ENCODE data around the gene ESPNL. TPM values are rescaled to one million over a fixed set of nuclear protein-coding genes. Genes with fewer than 3 reads are reported as not detected.

Gene ESPNL
- total RNA-seq, 1 donor from 2014 or later, result under 0.01 TPM

- FAIRE-seq (no peak), DNase-seq (ENCODE audit: low spot score in 2 of 2) (no peak)
Observed at GRCh38 chr2:238137885-238138284, 37.7 kb downstream of the ESPNL start.

GRCh38 chr2:238138331-238139195, 38.4 kb downstream of the ESPNL start, which contains the start of gene KLHL30:
Gene KLHL30, plus strand, starts transcription at chr2:238138668. Its CDS starts 2,087 bp downstream, at chr2:238140755.
- no peak for DNase-seq (ENCODE audit: low spot score in 2 of 2)
- no peak for FAIRE-seq

- FAIRE-seq (no peak), DNase-seq (ENCODE audit: low spot score in 2 of 2) (no peak)
Observed at GRCh38 chr2:238139196-238140039, 39.3 kb downstream of the ESPNL start.

GRCh38 chr2:238140040-238140439, 39.9 kb downstream of the ESPNL start:
- DNase-seq (ENCODE audit: low spot score in 2 of 2) (no peak), FAIRE-seq (no peak)

DNA sequence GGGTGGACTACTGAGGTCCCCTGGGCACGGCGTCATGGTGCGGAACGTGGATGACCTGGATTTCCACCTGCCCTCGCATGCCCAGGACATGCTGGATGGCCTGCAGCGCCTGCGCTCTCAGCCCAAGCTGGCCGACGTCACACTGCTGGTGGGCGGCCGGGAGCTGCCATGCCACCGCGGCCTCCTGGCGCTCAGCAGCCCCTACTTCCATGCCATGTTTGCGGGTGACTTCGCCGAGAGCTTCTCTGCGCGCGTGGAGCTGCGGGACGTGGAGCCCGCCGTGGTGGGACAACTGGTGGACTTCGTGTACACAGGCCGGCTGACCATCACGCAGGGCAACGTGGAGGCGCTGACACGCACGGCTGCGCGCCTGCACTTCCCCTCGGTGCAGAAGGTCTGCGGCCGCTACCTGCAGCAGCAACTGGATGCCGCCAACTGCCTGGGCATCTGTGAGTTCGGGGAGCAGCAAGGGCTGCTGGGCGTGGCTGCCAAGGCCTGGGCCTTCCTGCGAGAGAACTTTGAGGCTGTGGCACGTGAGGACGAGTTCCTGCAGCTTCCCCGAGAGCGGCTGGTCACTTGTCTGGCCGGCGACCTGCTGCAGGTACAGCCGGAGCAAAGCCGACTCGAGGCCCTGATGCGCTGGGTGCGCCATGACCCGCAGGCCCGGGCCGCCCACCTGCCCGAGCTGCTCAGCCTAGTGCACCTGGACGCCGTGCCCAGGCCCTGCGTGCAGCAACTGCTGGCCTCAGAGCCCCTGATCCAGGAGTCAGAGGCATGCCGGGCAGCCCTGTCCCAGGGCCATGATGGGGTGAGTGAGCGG, 40.8 kb downstream of the ESPNL start:
- DNase-seq (ENCODE audit: low spot score in 2 of 2), result no peak
- no peak for FAIRE-seq

- no peak for DNase-seq (ENCODE audit: low spot score in 2 of 2)
- no peak for FAIRE-seq
Observed at GRCh38 chr2:238141541-238142318, 41.6 kb downstream of the ESPNL start.

- FAIRE-seq (no peak), DNase-seq (ENCODE audit: low spot score in 2 of 2) (no peak)
Observed at GRCh38 chr2:238142382-238143205, 42.5 kb downstream of the ESPNL start.

- no peak for DNase-seq (ENCODE audit: low spot score in 2 of 2)
- FAIRE-seq, result no peak
Observed at GRCh38 chr2:238143239-238143951, 43.3 kb downstream of the ESPNL start.

- FAIRE-seq, result no peak
- no peak for DNase-seq (ENCODE audit: low spot score in 2 of 2)
Observed at GRCh38 chr2:238144262-238144661, 44.1 kb downstream of the ESPNL start.

DNA sequence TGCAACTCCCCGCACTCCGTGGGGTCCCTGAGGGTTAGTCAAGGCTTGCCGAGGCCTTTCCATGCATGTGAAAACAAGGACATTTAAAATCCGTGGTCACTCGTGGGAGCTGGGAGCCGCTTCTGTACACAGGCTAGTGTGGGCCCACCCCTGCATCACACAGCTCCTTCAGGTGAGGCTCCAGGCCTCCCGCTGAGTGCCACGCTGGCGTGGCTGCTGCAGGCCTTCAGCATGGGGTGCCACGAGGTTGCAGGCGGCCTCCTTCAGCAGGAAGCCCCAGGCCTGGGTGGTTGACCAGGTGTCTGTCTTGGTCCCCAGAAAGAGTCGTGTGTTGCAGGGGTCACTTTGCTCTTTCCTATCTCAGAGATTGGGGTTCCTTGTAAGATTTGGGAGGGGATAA, 44.9 kb downstream of the ESPNL start:
- no peak for FAIRE-seq

DNA sequence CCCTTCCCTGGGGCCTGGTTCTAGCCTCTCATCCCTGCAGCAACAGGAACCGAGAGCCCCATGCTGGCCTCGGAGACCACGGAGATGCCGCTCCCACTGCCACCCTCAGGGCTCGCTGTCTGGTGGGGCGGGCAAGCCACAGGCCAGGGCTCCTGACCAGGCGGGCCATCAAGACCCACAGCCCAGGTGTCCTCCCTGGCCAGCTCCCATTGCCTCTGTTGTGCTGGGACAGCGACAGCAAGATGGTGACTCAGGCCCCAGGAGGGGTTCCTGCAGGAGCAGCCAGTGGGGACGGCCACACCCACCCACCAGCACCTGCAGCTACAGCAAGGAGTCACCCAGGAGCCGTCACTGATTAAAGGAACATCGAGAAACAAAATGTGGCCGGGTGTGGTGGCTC, 45.7 kb downstream of the ESPNL start:
- DNase-seq (ENCODE audit: low spot score in 2 of 2) (no peak), FAIRE-seq (no peak)

More for the DNA sequence above, 44.9 kb downstream of the ESPNL start:
- no peak for DNase-seq (ENCODE audit: low spot score in 2 of 2)

DNA sequence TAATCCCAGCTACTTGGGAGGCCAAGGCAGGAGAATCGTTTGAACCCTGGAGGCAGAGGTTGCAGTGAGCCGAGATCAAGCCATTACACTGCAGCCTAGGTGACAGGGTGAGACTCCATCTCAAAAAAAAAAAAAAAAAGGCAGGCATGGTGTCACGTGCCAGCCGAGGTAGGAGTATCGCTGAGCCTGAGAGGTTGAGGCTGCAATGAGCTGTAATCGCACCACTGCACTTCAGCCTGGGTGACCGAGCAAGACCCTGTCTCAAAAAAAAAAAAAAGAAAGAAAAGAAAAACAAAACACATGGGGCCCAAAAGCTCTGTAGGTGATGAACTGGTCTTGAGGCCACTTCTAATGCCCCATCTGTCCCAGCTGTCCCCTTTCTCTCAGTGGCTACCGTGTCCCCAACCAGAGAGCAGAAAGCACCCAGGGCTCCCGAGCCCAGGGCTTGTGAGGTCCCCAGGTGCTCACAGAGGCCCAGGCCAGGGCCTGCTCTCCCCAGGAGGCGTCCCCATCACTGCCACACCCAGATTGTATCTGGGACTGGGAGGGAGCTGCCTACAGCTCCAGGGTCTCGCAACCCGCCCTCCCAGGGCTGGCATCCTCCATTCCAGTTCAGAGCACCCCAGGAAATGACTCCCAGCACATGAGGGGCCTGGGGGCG, 46.9 kb downstream of the ESPNL start:
- DNase-seq (ENCODE audit: low spot score in 2 of 2), result no peak
- FAIRE-seq, result no peak

GRCh38 chr2:238148981-238149380, 48.8 kb downstream of the ESPNL start:
- no peak for FAIRE-seq
- no peak for DNase-seq (ENCODE audit: low spot score in 2 of 2)

GRCh38 chr2:238149841-238150572, 49.9 kb downstream of the ESPNL start:
- DNase-seq (ENCODE audit: low spot score in 2 of 2) (no peak), FAIRE-seq (no peak)

DNA sequence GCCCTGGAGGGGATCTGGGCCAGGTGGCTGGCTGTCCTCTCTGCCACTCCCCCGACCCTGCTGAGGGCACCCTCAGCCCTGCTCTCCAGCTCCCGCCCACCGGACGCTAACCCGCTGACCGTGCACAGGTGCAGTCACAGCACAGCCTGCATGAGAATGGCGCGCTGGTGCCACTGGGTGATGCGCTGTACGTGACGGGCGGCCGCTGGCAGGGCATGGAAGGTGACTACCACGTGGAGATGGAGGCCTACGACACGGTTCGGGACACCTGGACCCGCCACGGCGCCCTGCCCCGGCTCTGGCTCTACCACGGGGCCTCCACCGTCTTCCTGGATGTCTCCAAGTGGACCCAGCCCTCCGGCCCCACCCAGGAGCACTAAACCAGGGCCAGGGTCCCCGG, 50.5 kb downstream of the ESPNL start:
- no peak for FAIRE-seq
- DNase-seq (ENCODE audit: low spot score in 2 of 2), result no peak

- no peak for FAIRE-seq
- DNase-seq (ENCODE audit: low spot score in 2 of 2), result no peak
Observed at GRCh38 chr2:238151205-238151604, 51.1 kb downstream of the ESPNL start.

- FAIRE-seq (no peak), DNase-seq (ENCODE audit: low spot score in 2 of 2) (no peak)
Observed at GRCh38 chr2:238151628-238152235, 51.6 kb downstream of the ESPNL start.

All from frontal cortex (tissue), 4 donors.